D721Med (cell line): ENCODE data around the gene PGAP2.

Experiments
- DNase-seq: peaks from one replicate; pipeline ENCODE4 v3.0.0; 2011; ENCODE audit warnings: low spot score; ENCODE audit not compliant: insufficient read length
- FAIRE-seq: peaks from 2 replicates; lab custom pipeline; 2011; peaks lifted over from hg19 to GRCh38; lab: Jason Lieb, UNC
- CTCF ChIP-seq: IDR thresholded peaks from 2 replicates; pipeline ENCODE4 v1.5.1; 2012; ENCODE audit warnings: mild to moderate bottlenecking, control low read depth; ENCODE audit not compliant: insufficient read depth; ENCODE audit errors: missing control alignments

Gene PGAP2

GRCh38 chr11:3833449-3833848, 25.1 kb downstream of the PGAP2 start:
- FAIRE-seq = no peak
- no peak for DNase-seq
- TF ChIP-seq CTCF = no peak

GRCh38 chr11:3834349-3834663, 25.9 kb downstream of the PGAP2 start:
- TF ChIP-seq CTCF = no peak
- FAIRE-seq (no peak), DNase-seq (no peak)

- no peak for FAIRE-seq
- no peak for DNase-seq
- no peak for TF ChIP-seq CTCF
These were observed 26.5 kb downstream of the PGAP2 start for GRCh38 chr11:3834664-3835461.

- FAIRE-seq (no peak), DNase-seq (no peak)
- no peak for TF ChIP-seq CTCF
These were observed 27.4 kb downstream of the PGAP2 start for GRCh38 chr11:3835751-3836150.

- no peak for TF ChIP-seq CTCF
- FAIRE-seq = no peak
These were observed 28.5 kb downstream of the PGAP2 start for GRCh38 chr11:3836903-3837302.

GRCh38 chr11:3837793-3838192, 29.4 kb downstream of the PGAP2 start:
- FAIRE-seq (no peak), DNase-seq (no peak)
- TF ChIP-seq CTCF = no peak

More at GRCh38 chr11:3836903-3837302, 28.5 kb downstream of the PGAP2 start:
- no peak for DNase-seq

- DNase-seq = no peak
- FAIRE-seq = no peak
These were observed 30.1 kb downstream of the PGAP2 start for GRCh38 chr11:3838504-3838903.

More at GRCh38 chr11:3838504-3838903, 30.1 kb downstream of the PGAP2 start:
- no peak for TF ChIP-seq CTCF
